HepG2 (cell line): Measurements from ENCODE around the gene NLGN3.

Experiments
- CTCF ChIP-seq: sonication (generic); formaldehyde crosslinking; IDR thresholded peaks from 2 replicates; pipeline ENCODE4 v1.5.0; 2020; ENCODE audit warnings: mild to moderate bottlenecking, missing genetic modification reagents, moderate library complexity
- EP300 ChIP-seq, 3 experiments: sonication (generic) in 1 of 3; formaldehyde crosslinking in 1 of 3; IDR thresholded peaks; 2 replicates each; pipeline versions ENCODE4 v1.5.1 to v1.6.1; 2011 to 2020; ENCODE audit warnings: low read depth in 2 of 3, low read length in 2 of 3, borderline replicate concordance in 1 of 3, improper control_type of control experiment in 1 of 3, mild to moderate bottlenecking in 1 of 3, missing genetic modification reagents in 1 of 3, moderate library complexity in 1 of 3
- GABPA ChIP-seq, 2 experiments: IDR thresholded peaks; 2 replicates each; pipeline ENCODE4 v1.6.1; 2011 to 2016; ENCODE audit warnings: low read depth in 2 of 2, low read length in 1 of 2, missing biosample characterization in 1 of 2, missing genetic modification characterization in 1 of 2
- KDM6A ChIP-seq: IDR thresholded peaks from 2 replicates; pipeline ENCODE4 v1.6.1; 2016; ENCODE audit warnings: low read depth
- PHF8 ChIP-seq: sonication (generic); formaldehyde crosslinking; IDR thresholded peaks from 2 replicates; pipeline ENCODE4 v1.5.0; 2020; ENCODE audit warnings: missing genetic modification reagents
- RBM22 ChIP-seq: fragments of 200-400 bp; formaldehyde crosslinking; optimal IDR thresholded peaks from 2 replicates; pipeline ENCODE3; 2017; ENCODE audit warnings: mild to moderate bottlenecking, low read length, moderate library complexity
- SIN3A ChIP-seq: IDR thresholded peaks from 2 replicates; pipeline ENCODE4 v1.6.1; 2011; ENCODE audit warnings: low read depth, mild to moderate bottlenecking, control low read depth, low read length, borderline replicate concordance
- ZBTB8A ChIP-seq: sonication (generic); formaldehyde crosslinking; IDR thresholded peaks from 2 replicates; pipeline ENCODE4 v1.4.0; 2020; ENCODE audit warnings: mild to moderate bottlenecking, low read depth, missing genetic modification reagents, borderline replicate concordance
- ZNF143 ChIP-seq: sonication (generic); formaldehyde crosslinking; IDR thresholded peaks from 2 replicates; pipeline ENCODE4 v1.4.0; 2020; ENCODE audit warnings: missing genetic modification reagents
- ZNF331 ChIP-seq: sonication (generic); formaldehyde crosslinking; IDR thresholded peaks from 2 replicates; pipeline ENCODE4 v1.4.0; 2020; ENCODE audit warnings: missing genetic modification reagents
- ZNF691 ChIP-seq: sonication (generic); formaldehyde crosslinking; IDR thresholded peaks from 2 replicates; pipeline ENCODE4 v1.4.0; 2020; ENCODE audit warnings: missing genetic modification reagents, low read depth, mild to moderate bottlenecking, borderline replicate concordance
- ZNF776 ChIP-seq: sonication (generic); formaldehyde crosslinking; IDR thresholded peaks from 2 replicates; pipeline ENCODE4 v1.4.0; 2020; ENCODE audit warnings: mild to moderate bottlenecking, missing genetic modification reagents
- TF ChIP-seq, protein P1 (sequence below): sonication (generic); formaldehyde crosslinking; IDR thresholded peaks from 2 replicates; pipeline ENCODE4 v1.8.0; 2022; ENCODE audit warnings: missing genetic modification reagents, mild to moderate bottlenecking, inconsistent platforms, borderline replicate concordance

DNA sequence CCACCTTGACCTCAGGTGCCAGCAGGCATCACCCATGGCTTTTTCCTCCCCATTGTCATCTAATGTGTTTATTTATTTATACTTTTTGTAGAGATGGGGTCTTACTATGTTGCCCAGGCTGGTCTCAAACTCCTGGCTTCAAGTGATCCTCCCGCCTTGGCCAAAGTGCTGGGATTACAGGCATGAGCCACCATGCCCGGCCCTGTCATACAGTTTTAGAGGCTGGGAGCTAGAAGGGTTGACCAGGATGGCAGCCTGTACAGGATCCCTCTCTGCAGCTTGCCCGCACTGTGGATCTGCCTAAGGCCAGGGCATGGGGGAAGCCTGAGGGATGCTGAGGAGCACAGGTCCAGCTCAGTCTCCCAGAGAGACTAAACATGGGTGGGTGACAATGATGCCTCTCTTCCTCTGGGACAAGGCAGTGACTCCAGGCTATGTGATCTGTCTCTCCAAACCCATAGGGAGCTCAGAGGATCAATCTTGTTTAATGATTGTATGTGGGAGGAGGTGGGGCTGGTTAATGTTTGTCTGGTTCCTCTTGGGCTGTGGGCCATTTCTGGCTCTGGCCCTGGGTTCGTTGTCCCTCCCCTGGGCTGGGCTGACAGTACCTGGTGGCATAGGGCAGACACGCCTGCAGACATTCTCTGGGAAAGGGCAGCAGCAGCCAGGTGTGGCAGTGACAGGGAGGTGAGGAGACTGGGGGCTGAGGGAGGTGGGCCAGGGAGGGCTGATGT, 70.1 kb downstream of the NLGN3 start:
- TF ChIP-seq EP300 (IDR thresholded peaks at IDR 0.05; ENCODE audit: low read depth in 2 of 2, low read length in 2 of 2) (0 out of 4 replicates have a peak, but pooled peaks of 1 of the 2 experiments have one; percentile 7), EP300 (CRISPR knock-in tag; IDR thresholded peaks at IDR 0.05; ENCODE audit: borderline replicate concordance) (no peak), ZBTB8A (CRISPR knock-in tag) (no peak), CTCF (CRISPR knock-in tag) (no peak), ZNF143 (CRISPR knock-in tag) (no peak), GABPA (IDR thresholded peaks at IDR 0.05; ENCODE audit: low read depth, low read length) (no peak), GABPA (CRISPR knock-in tag; IDR thresholded peaks at IDR 0.05; ENCODE audit: low read depth) (no peak), ZNF776 (CRISPR knock-in tag) (no peak), ZNF691 (CRISPR knock-in tag) (peak; percentile 39; the same call in 1 of the 2 replicates), RBM22 (no peak), ZNF331 (CRISPR knock-in tag) (no peak), SIN3A (peak; percentile 65; the same call in 1 of the 2 replicates), KDM6A (no peak), PHF8 (CRISPR knock-in tag) (no peak; the same call in 1 of the 2 replicates)
- TF ChIP-seq, protein P1, sequence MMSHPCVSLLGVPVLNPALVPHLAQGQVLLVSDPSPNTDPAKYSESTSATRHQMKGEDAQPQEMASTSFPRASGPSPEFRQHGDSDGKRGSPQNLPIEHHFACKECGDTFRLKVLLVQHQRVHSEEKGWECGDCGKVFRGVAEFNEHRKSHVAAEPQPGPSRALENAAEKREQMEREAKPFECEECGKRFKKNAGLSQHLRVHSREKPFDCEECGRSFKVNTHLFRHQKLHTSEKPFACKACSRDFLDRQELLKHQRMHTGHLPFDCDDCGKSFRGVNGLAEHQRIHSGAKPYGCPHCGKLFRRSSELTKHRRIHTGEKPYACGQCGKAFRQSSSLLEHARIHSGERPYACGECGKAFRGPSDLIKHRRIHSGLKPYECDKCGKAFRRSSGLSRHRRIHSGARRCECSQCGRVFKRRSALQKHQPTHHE: no peak
